HepG2 (cell line): ENCODE data around the gene ESPNL.

Experiments used
- AFF4 ChIP-seq: sonication (generic); formaldehyde crosslinking; IDR thresholded peaks from 2 replicates; pipeline ENCODE4 v1.4.0; 2020; ENCODE audit warnings: missing genetic modification reagents
- CTCF ChIP-seq: sonication (generic); formaldehyde crosslinking; IDR thresholded peaks from 2 replicates; pipeline ENCODE4 v1.5.0; 2020; ENCODE audit warnings: mild to moderate bottlenecking, missing genetic modification reagents, moderate library complexity
- EED ChIP-seq: sonication (generic); formaldehyde crosslinking; IDR thresholded peaks from 2 replicates; pipeline ENCODE4 v1.5.0; 2020; ENCODE audit warnings: mild to moderate bottlenecking, missing genetic modification reagents
- HMGXB4 ChIP-seq, 2 experiments: sonication (generic) in 1 of 2; formaldehyde crosslinking in 1 of 2; IDR thresholded peaks; 2 replicates each; pipeline versions ENCODE4 v1.4.0 to v1.6.1; 2018 to 2020; ENCODE audit warnings: missing genetic modification reagents in 2 of 2, borderline replicate concordance in 1 of 2, low read depth in 1 of 2, mild to moderate bottlenecking in 1 of 2, missing biosample characterization in 1 of 2
- KLF13 ChIP-seq: sonication (generic); formaldehyde crosslinking; IDR thresholded peaks from 2 replicates; pipeline ENCODE4 v1.4.0; 2020; ENCODE audit warnings: mild to moderate bottlenecking, missing genetic modification reagents
- MAFK ChIP-seq, 2 experiments: IDR thresholded peaks in 1 of 2; conservative IDR thresholded peaks in 1 of 2; 2 replicates each; pipeline ENCODE4 v1.6.1; 2011; ENCODE audit warnings: improper control_type of control experiment in 2 of 2, low read length in 2 of 2
- MAX ChIP-seq: IDR thresholded peaks from 2 replicates; pipeline ENCODE4 v1.6.1; 2012; ENCODE audit warnings: inconsistent platforms
- POLR2A ChIP-seq, 2 experiments: IDR thresholded peaks; 2 replicates each; pipeline ENCODE4 v1.6.1; 2011; ENCODE audit warnings: low read depth in 2 of 2, low read length in 2 of 2, mild to moderate bottlenecking in 1 of 2, moderate library complexity in 1 of 2; ENCODE audit not compliant: insufficient read depth in 1 of 2
- SETDB1 ChIP-seq: sonication (generic); formaldehyde crosslinking; IDR thresholded peaks from 2 replicates; pipeline ENCODE4 v1.5.1; 2020; ENCODE audit warnings: missing genetic modification reagents, mild to moderate bottlenecking, borderline replicate concordance
- SMARCE1 ChIP-seq: fragments of 450-650 bp; IDR thresholded peaks from 2 replicates; pipeline ENCODE4 v1.6.1; 2017; ENCODE audit warnings: borderline replicate concordance
- ZFX ChIP-seq: sonication (generic); formaldehyde crosslinking; IDR thresholded peaks from 2 replicates; pipeline ENCODE4 v1.4.0; 2020; ENCODE audit warnings: mild to moderate bottlenecking, low read depth, missing genetic modification reagents, moderate library complexity
- ZNF224 ChIP-seq: sonication (generic); formaldehyde crosslinking; IDR thresholded peaks from 2 replicates; pipeline ENCODE4 v1.5.0; 2020; ENCODE audit warnings: mild to moderate bottlenecking, missing genetic modification reagents

GRCh38 chr2:238107525-238108422 lies 7.6 kb downstream of the ESPNL start:
- TF ChIP-seq ZNF224 (CRISPR knock-in tag) (no peak), KLF13 (CRISPR knock-in tag) (no peak), EED (no peak), SMARCE1 (no peak), AFF4 (CRISPR knock-in tag) (no peak), MAFK (conservative IDR thresholded peaks at IDR 0.05 in 1 of 2, IDR thresholded peaks at IDR 0.05 in 1 of 2; ENCODE audit: low read length in 2 of 2) (no peak), MAX (peak; percentile 97), CTCF (CRISPR knock-in tag) (no peak), SETDB1 (CRISPR knock-in tag) (no peak), ZFX (no peak), HMGXB4 (CRISPR knock-in tag; IDR thresholded peaks at IDR 0.05; ENCODE audit: borderline replicate concordance in 1 of 2, low read depth in 1 of 2) (no peak; a peak in 1 of 4 replicates), POLR2A (IDR thresholded peaks at IDR 0.05; ENCODE audit: insufficient read depth in 1 of 2, low read depth in 2 of 2, low read length in 2 of 2) (peak in 1 of 2 experiments; percentile 52; a peak in 1 of 4 replicates)
